Smooth muscle cell (in vitro differentiated cells): ENCODE results near the gene FOXRED2. TPM values are rescaled to one million over a fixed set of nuclear protein-coding genes. Genes with fewer than 3 reads are reported as not detected.

Experiments used
- DNase-seq: peaks from one replicate; lab custom pipeline; 2025; ENCODE audit not compliant: unreplicated experiment; lab: John Stamatoyannopoulos, UW
- H2AFZ ChIP-seq: fragments of 200-600 bp; sonication (generic); 2 replicates; pipeline ENCODE4 v1.6.0; 2016; ENCODE audit warnings: antibody characterized with exemption, low read depth, mild to moderate bottlenecking
- H3F3A ChIP-seq: fragments of 200-600 bp; sonication (generic); 2 replicates; pipeline ENCODE4 v1.6.0; 2017; ENCODE audit warnings: antibody characterized with exemption, low read depth
- H3K27ac ChIP-seq: fragments of 200-600 bp; sonication (generic); 2 replicates; pipeline ENCODE4 v1.5.1; 2016; ENCODE audit warnings: low read depth, mild to moderate bottlenecking
- H3K27me3 ChIP-seq: fragments of 200-600 bp; sonication (generic); 2 replicates; pipeline ENCODE4 v1.6.1; 2016; ENCODE audit warnings: low read depth, mild to moderate bottlenecking
- H3K36me3 ChIP-seq: fragments of 200-600 bp; sonication (generic); 2 replicates; pipeline ENCODE4 v1.5.1; 2016; ENCODE audit warnings: low read depth
- H3K4me1 ChIP-seq: fragments of 200-600 bp; sonication (generic); 2 replicates; pipeline ENCODE4 v1.5.1; 2016; ENCODE audit warnings: low read depth
- H3K4me2 ChIP-seq: fragments of 200-600 bp; sonication (generic); 2 replicates; pipeline ENCODE4 v1.6.0; 2016; ENCODE audit warnings: mild to moderate bottlenecking
- H3K4me3 ChIP-seq: fragments of 200-600 bp; sonication (generic); 2 replicates; pipeline ENCODE4 v1.5.1; 2016; ENCODE audit warnings: mild to moderate bottlenecking
- H3K79me2 ChIP-seq: fragments of 200-600 bp; sonication (generic); 2 replicates; pipeline ENCODE4 v1.6.0; 2016; ENCODE audit warnings: low read depth, mild to moderate bottlenecking
- H3K9ac ChIP-seq: fragments of 200-600 bp; sonication (generic); 2 replicates; pipeline ENCODE4 v1.6.0; 2016; ENCODE audit warnings: low read depth
- H3K9me3 ChIP-seq: fragments of 200-600 bp; sonication (generic); replicated peaks from 2 replicates; pipeline ENCODE4 v1.5.1; 2016; ENCODE audit warnings: low read depth
- H4K20me1 ChIP-seq: fragments of 200-600 bp; sonication (generic); 2 replicates; pipeline ENCODE4 v1.6.0; 2016; ENCODE audit warnings: low read depth
- CTCF ChIP-seq: fragments of 200-600 bp; sonication (generic); IDR thresholded peaks from 2 replicates; pipeline ENCODE4 v1.5.1; 2017; ENCODE audit warnings: borderline replicate concordance, mild to moderate bottlenecking, antibody characterized with exemption; ENCODE audit not compliant: insufficient read depth, poor library complexity, severe bottlenecking
- WGBS: methylation state at CpG from one replicate; pipeline ENCODE4 v1.1.7; 2016; ENCODE audit warnings: low lambda C conversion rate; 5-methylcytosine and 5-hydroxymethylcytosine counted together
- polyA plus RNA-seq: library from polyadenylated mRNA; unstranded; fragments of >200 nt; fragmentation: Nextera tagmentation; extraction: Ambion mirVana; gene quantifications from 2 replicates; pipeline ENCODE4 v1.2.1, GENCODE V29; 2016
- total RNA-seq: library from RNA; depleted of rRNA; stranded (reverse); fragments of >200 nt; gene quantifications from 2 replicates; pipeline ENCODE4 v1.2.3, GENCODE V29; 2014

The FOXRED2 gene
- total and polyA plus RNA-seq, 2 experiments from 2014 or later, result 3.1 to 4.2 TPM

- H3K4me1 ChIP-seq, result peaks cover 11% of the 10 kb centered on the region
- no peaks in the 10 kb centered on the region for H4K20me1 ChIP-seq
- no peaks in the 10 kb centered on the region for H3K27me3 ChIP-seq
- no peak overlapping the region for H3K4me3 ChIP-seq
- H3K27ac ChIP-seq, result no peak overlapping the region
- DNase-seq, result no peak
- H3K36me3 ChIP-seq, result no peaks in the 10 kb centered on the region
- H3F3A ChIP-seq, result peaks cover 11% of the 10 kb centered on the region
- TF ChIP-seq CTCF, result no peak
- 84% methylated on average over 12 of the region's 14 CpGs for WGBS
- no peaks in the 10 kb centered on the region for H3K9me3 ChIP-seq
- H2AFZ ChIP-seq, result no peak overlapping the region
- no peaks in the 10 kb centered on the region for H3K79me2 ChIP-seq
- H3K4me2 ChIP-seq, result no peak overlapping the region
- no peak overlapping the region for H3K9ac ChIP-seq
These were observed 49.0 kb downstream of the FOXRED2 start for GRCh38 chr22:36457688-36458450.

- Histone ChIP-seq H3K27me3 (no peaks in the 10 kb centered on the region), H3K4me3 (no peak overlapping the region), H3K4me1 (peaks cover 11% of the 10 kb centered on the region), H3K27ac (no peak overlapping the region), H3F3A (peaks cover 11% of the 10 kb centered on the region), H3K9me3 (no peaks in the 10 kb centered on the region), H4K20me1 (no peaks in the 10 kb centered on the region), H3K36me3 (no peaks in the 10 kb centered on the region), H2AFZ (no peak overlapping the region), H3K9ac (no peak overlapping the region), H3K79me2 (no peaks in the 10 kb centered on the region), H3K4me2 (no peak overlapping the region)
- TF ChIP-seq CTCF, result no peak
- WGBS, result 94% methylated on average over 12 of the region's 12 CpGs
- no peak for DNase-seq
These were observed 50.4 kb downstream of the FOXRED2 start for GRCh38 chr22:36456464-36456845.

- DNase-seq, result no peak
- Histone ChIP-seq H3K79me2 (no peaks in the 10 kb centered on the region), H3K9ac (no peak overlapping the region), H3K4me1 (peaks cover 11% of the 10 kb centered on the region), H3K27ac (peak overlapping the region; percentile 8), H3K27me3 (no peaks in the 10 kb centered on the region), H3F3A (peaks cover 11% of the 10 kb centered on the region), H4K20me1 (no peaks in the 10 kb centered on the region), H3K36me3 (no peaks in the 10 kb centered on the region), H3K9me3 (no peaks in the 10 kb centered on the region), H3K4me2 (peak overlapping the region; percentile 98), H3K4me3 (peak overlapping the region; percentile 63), H2AFZ (no peak overlapping the region)
- WGBS, result 87% methylated on average over 21 of the region's 21 CpGs
- no peak for TF ChIP-seq CTCF
These were observed 51.0 kb downstream of the FOXRED2 start for GRCh38 chr22:36455571-36456463.
